Loucy (cell line): ENCODE results near the gene LECT2.

ENCODE experiments used
- CTCF ChIP-seq: fragments of 200-600 bp; sonication (generic); conservative IDR thresholded peaks from 2 replicates; pipeline ENCODE4 v1.5.1; 2014; ENCODE audit warnings: mild to moderate bottlenecking, antibody characterized with exemption, low read length
- EZH2phosphoT487 ChIP-seq: fragments of 200-600 bp; IDR thresholded peaks from 2 replicates; pipeline ENCODE4 v1.6.1; 2018; ENCODE audit warnings: antibody characterized with exemption, mild to moderate bottlenecking, moderate library complexity, borderline replicate concordance

DNA sequence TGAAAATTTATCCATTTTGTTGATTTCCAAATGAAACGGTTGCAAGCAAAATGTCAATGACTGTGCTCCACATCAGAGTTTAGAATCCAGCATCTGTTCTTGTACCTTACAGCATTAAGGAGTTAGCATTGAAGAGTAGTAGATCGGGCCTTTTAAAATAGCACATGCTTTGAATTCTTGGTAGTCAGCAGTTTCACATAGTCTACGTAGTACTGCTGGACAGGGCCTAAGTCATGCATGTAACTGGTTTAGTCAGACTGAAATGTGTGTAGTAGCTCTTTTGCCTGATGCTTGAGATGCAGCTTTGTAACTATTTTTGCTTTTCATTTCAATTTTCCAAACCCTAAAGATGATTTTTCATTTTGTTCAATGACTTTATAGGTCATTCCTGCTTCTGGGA, 19.8 kb downstream of the LECT2 start:
- TF ChIP-seq CTCF (no peak), EZH2phosphoT487 (no peak)
